ENCODE results near the gene DYNLT1.

DYNLT1 gene

GRCh38 chr6:158611541-158612370 is 32.8 kb downstream of the DYNLT1 start:
- DNase-seq (ENCODE audit: extremely low spot score): no peak
- TF ChIP-seq CTCF (IDR thresholded peaks at IDR 0.05; ENCODE audit: control extremely low read depth, extremely low read depth, low read depth, missing control alignments): no peak
- CTCF ChIA-PET: interaction anchor here (1.4 kb wide), 3 partner anchors 391 to 398 kb away, joined by 3 to 6 read pairs (median 3); no protein-coding TSS in a partner anchor
- POLR2A ChIA-PET: no interaction called here

- ChIA-PET CTCF (interaction anchor here (1.4 kb wide), 3 partner anchors 390 to 398 kb away, joined by 3 to 6 read pairs (median 3); no protein-coding TSS in a partner anchor), POLR2A (no interaction called here)
- TF ChIP-seq CTCF (IDR thresholded peaks at IDR 0.05; ENCODE audit: control extremely low read depth, extremely low read depth, low read depth, missing control alignments): no peak
- DNase-seq (ENCODE audit: extremely low spot score): no peak
Observed at GRCh38 chr6:158611039-158611438, 33.5 kb downstream of the DYNLT1 start.

- DNase-seq (ENCODE audit: extremely low spot score): no peak
- ChIA-PET POLR2A (no interaction called here), CTCF (interaction anchor here (1.1 to 1.4 kb wide), 3 partner anchors 389 to 397 kb away, joined by 3 to 6 read pairs (median 4); no protein-coding TSS in a partner anchor)
- TF ChIP-seq CTCF (IDR thresholded peaks at IDR 0.05; ENCODE audit: control extremely low read depth, extremely low read depth, low read depth, missing control alignments): no peak
Observed at GRCh38 chr6:158610319-158610968, 34.1 kb downstream of the DYNLT1 start.

- CTCF ChIA-PET: interaction anchor here (1.1 to 2.0 kb wide), 3 partner anchors 14 to 395 kb away, joined by 3 to 9 read pairs (median 4); no protein-coding TSS in a partner anchor
- TF ChIP-seq CTCF (IDR thresholded peaks at IDR 0.05; ENCODE audit: control extremely low read depth, extremely low read depth, low read depth, missing control alignments): no peak
- POLR2A ChIA-PET: no interaction called here
- no peak for DNase-seq (ENCODE audit: extremely low spot score)
Observed at GRCh38 chr6:158609455-158610155, 34.9 kb downstream of the DYNLT1 start.

GRCh38 chr6:158608221-158608620 is 36.3 kb downstream of the DYNLT1 start:
- TF ChIP-seq CTCF (IDR thresholded peaks at IDR 0.05; ENCODE audit: control extremely low read depth, extremely low read depth, low read depth, missing control alignments): no peak
- ChIA-PET CTCF (interaction anchor here (1.8 to 2.0 kb wide), 2 partner anchors 387 to 394 kb away, joined by 6 to 9 read pairs; no protein-coding TSS in a partner anchor), POLR2A (no interaction called here)
- DNase-seq (ENCODE audit: extremely low spot score): no peak
